A549 (cell line): ENCODE results near the gene MRPL58.

Experiments
- CEBPB ChIP-seq, 2 experiments: fragments of >200 bp in 1 of 2; sonication (Bioruptor Twin) in 1 of 2; formaldehyde crosslinking in 1 of 2; IDR thresholded peaks; 2 replicates each; pipeline ENCODE4 v1.6.1; 2012 to 2016
- HDAC2 ChIP-seq: fragments of 200-600 bp; sonication (generic); IDR thresholded peaks from 2 replicates; pipeline ENCODE4 v1.6.1; 2016
- KDM1A ChIP-seq: fragments of 200-600 bp; sonication (generic); IDR thresholded peaks from 2 replicates; pipeline ENCODE4 v1.6.1; 2016; ENCODE audit warnings: low read depth, mild to moderate bottlenecking
- KDM5A ChIP-seq: fragments of 200-600 bp; sonication (generic); IDR thresholded peaks from 2 replicates; pipeline ENCODE4 v1.6.1; 2016; ENCODE audit warnings: antibody characterized with exemption, mild to moderate bottlenecking
- POLR2A ChIP-seq: IDR thresholded peaks from 2 replicates; pipeline ENCODE4 v1.6.1; 2012; ENCODE audit warnings: mild to moderate bottlenecking, low read length
- RAD21 ChIP-seq, 2 experiments: fragments of >200 bp in 1 of 2; sonication (Bioruptor Twin) in 1 of 2; formaldehyde crosslinking in 1 of 2; IDR thresholded peaks in 1 of 2; conservative IDR thresholded peaks in 1 of 2; 2 replicates in 1 of 2; 3 replicates in 1 of 2; pipeline ENCODE4 v1.6.1; 2012 to 2018; ENCODE audit warnings: inconsistent platforms in 1 of 2
- TF ChIP-seq, protein P1 (sequence below): IDR thresholded peaks from 2 replicates; pipeline ENCODE4 v1.6.1; 2012
- TF ChIP-seq, protein P2 (sequence below): fragments of 450-650 bp; IDR thresholded peaks from 2 replicates; pipeline ENCODE4 v1.6.1; 2014; ENCODE audit warnings: antibody characterized with exemption

DNA sequence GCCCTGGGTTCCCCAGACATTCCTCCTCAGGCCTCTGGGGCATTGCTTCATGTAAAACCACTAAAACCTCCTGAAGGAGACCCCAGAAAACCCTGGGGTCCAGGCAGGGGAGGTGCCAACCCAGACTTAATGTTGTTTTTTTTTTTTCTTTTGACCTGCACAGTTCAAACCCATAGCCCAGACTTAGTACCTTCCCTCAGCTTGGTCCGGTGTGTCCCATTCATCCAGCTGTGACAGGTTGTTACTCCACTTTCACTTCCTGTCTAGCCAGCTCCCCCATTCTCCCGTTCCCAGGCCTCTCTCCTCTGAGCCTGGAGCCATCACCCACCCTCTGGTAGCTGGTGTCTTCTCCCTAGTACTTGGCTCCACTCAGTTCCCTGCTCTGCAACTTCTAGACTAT is 20.2 kb upstream of the MRPL58 start:
- TF ChIP-seq, protein P1, sequence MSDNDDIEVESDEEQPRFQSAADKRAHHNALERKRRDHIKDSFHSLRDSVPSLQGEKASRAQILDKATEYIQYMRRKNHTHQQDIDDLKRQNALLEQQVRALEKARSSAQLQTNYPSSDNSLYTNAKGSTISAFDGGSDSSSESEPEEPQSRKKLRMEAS, result no peak
- TF ChIP-seq KDM5A, result no peak
- TF ChIP-seq POLR2A, result no peak
- TF ChIP-seq CEBPB (IDR thresholded peaks at IDR 0.05), result no peak
- no peak for TF ChIP-seq KDM1A
- TF ChIP-seq, protein P2, sequence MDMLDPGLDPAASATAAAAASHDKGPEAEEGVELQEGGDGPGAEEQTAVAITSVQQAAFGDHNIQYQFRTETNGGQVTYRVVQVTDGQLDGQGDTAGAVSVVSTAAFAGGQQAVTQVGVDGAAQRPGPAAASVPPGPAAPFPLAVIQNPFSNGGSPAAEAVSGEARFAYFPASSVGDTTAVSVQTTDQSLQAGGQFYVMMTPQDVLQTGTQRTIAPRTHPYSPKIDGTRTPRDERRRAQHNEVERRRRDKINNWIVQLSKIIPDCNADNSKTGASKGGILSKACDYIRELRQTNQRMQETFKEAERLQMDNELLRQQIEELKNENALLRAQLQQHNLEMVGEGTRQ, result no peak
- TF ChIP-seq RAD21 (conservative IDR thresholded peaks at IDR 0.05 in 1 of 2, IDR thresholded peaks at IDR 0.05 in 1 of 2), result no peak
- TF ChIP-seq HDAC2, result no peak
